ENCODE results near the gene AUP1. TPM values are rescaled to one million over a fixed set of nuclear protein-coding genes. Genes with fewer than 3 reads are reported as not detected.
A peak's percentile ranks its signal among the peaks of the same experiment; 100 is the strongest.

Gene AUP1
- total RNA-seq, 3 donors from 2014 or later (not counting 1 experiment from before 2014, with no cell fraction given), result 234 to 242 (median 237) TPM

- peak overlapping the region; percentile 52 for H3K4me3 ChIP-seq (ENCODE audit: low read length)
- ATAC-seq (peak; percentile 25 to 52 (median 33)), DNase-seq (peak in 1 of 2 donors; percentile 41)
- TF ChIP-seq CTCF (IDR thresholded peaks at IDR 0.05), result no peak
- peaks cover 4% of the 10 kb centered on the region for H3K36me3 ChIP-seq (ENCODE audit: control insufficient read depth, insufficient read depth, low read length)
- WGBS (ENCODE audit: insufficient coverage), result 1% methylated on average over 41 of the region's 41 CpGs
- no peaks in the 10 kb centered on the region for H3K36me3 Mint-ChIP-seq
- peaks cover 51% of the 10 kb centered on the region for H3K4me1 ChIP-seq (ENCODE audit: control insufficient read depth, insufficient read depth, low read length)
- peaks cover 24 to 51% of the 10 kb centered on the region in 2 donors for H3K4me1 Mint-ChIP-seq
- H3K27ac ChIP-seq (ENCODE audit: low read length), result no peak overlapping the region
- H3K27me3 Mint-ChIP-seq (ENCODE audit: low read depth in 2 of 2), result peaks cover 0 to 8% of the 10 kb centered on the region in 2 donors
- peak overlapping the region; percentile 90 for H3K4me3 Mint-ChIP-seq
- no peaks in the 10 kb centered on the region for H3K9me3 Mint-ChIP-seq
- intact Hi-C loops (cut with micrococcal nuclease), result no loop called here
- H3K27me3 ChIP-seq (ENCODE audit: control insufficient read depth, insufficient read depth, low read length), result peaks cover 5% of the 10 kb centered on the region
- H3K9me3 ChIP-seq (ENCODE audit: control insufficient read depth, insufficient read depth, low read length), result no peaks in the 10 kb centered on the region
- H3K27ac Mint-ChIP-seq, result peak overlapping the region; percentile 30 to 81
These were observed 30.8 kb downstream of the AUP1 start for GRCh38 chr2:74498500-74499266.

GRCh38 chr2:74497777-74498499 lies 31.6 kb downstream of the AUP1 start:
- Mint-ChIP-seq H3K4me3 (peak overlapping the region; percentile 90), H3K9me3 (no peaks in the 10 kb centered on the region), H3K36me3 (no peaks in the 10 kb centered on the region), H3K27ac (peak overlapping the region; percentile 30 to 81), H3K4me1 (peaks cover 24 to 43% of the 10 kb centered on the region in 2 donors), H3K27me3 (ENCODE audit: low read depth in 2 of 2) (peaks cover 0 to 8% of the 10 kb centered on the region in 2 donors)
- DNase-seq (peak; percentile 26 to 62), ATAC-seq (peak; percentile 48 to 51 (median 48))
- Histone ChIP-seq H3K36me3 (ENCODE audit: control insufficient read depth, insufficient read depth, low read length) (peaks cover 10% of the 10 kb centered on the region), H3K4me3 (ENCODE audit: low read length) (peak overlapping the region; percentile 52), H3K9me3 (ENCODE audit: control insufficient read depth, insufficient read depth, low read length) (no peaks in the 10 kb centered on the region), H3K27me3 (ENCODE audit: control insufficient read depth, insufficient read depth, low read length) (peaks cover 5% of the 10 kb centered on the region), H3K27ac (ENCODE audit: low read length) (no peak overlapping the region), H3K4me1 (ENCODE audit: control insufficient read depth, insufficient read depth, low read length) (peaks cover 43% of the 10 kb centered on the region)
- TF ChIP-seq CTCF (IDR thresholded peaks at IDR 0.05), result no peak
- WGBS (ENCODE audit: insufficient coverage), result 5% methylated on average over 61 of the region's 61 CpGs
- intact Hi-C loops (cut with micrococcal nuclease), result no loop called here

GRCh38 chr2:74496997-74497776 lies 32.3 kb downstream of the AUP1 start:
- no peak for TF ChIP-seq CTCF (IDR thresholded peaks at IDR 0.05)
- Histone ChIP-seq H3K27ac (ENCODE audit: low read length) (no peak overlapping the region), H3K4me3 (ENCODE audit: low read length) (peak overlapping the region; percentile 52), H3K27me3 (ENCODE audit: control insufficient read depth, insufficient read depth, low read length) (peaks cover 5% of the 10 kb centered on the region), H3K9me3 (ENCODE audit: control insufficient read depth, insufficient read depth, low read length) (no peaks in the 10 kb centered on the region), H3K4me1 (ENCODE audit: control insufficient read depth, insufficient read depth, low read length) (peaks cover 36% of the 10 kb centered on the region), H3K36me3 (ENCODE audit: control insufficient read depth, insufficient read depth, low read length) (peaks cover 18% of the 10 kb centered on the region)
- 74% methylated on average over 19 of the region's 19 CpGs for WGBS (ENCODE audit: insufficient coverage)
- ATAC-seq (no peak), DNase-seq (no peak)
- peaks cover 0 to 8% of the 10 kb centered on the region in 2 donors for H3K27me3 Mint-ChIP-seq (ENCODE audit: low read depth in 2 of 2)
- H3K27ac Mint-ChIP-seq, result peak overlapping the region; percentile 30 to 81
- peaks cover 24 to 36% of the 10 kb centered on the region in 2 donors for H3K4me1 Mint-ChIP-seq
- no peaks in the 10 kb centered on the region for H3K36me3 Mint-ChIP-seq
- intact Hi-C loops (cut with micrococcal nuclease), result no loop called here
- peak overlapping the region; percentile 90 for H3K4me3 Mint-ChIP-seq
- H3K9me3 Mint-ChIP-seq, result no peaks in the 10 kb centered on the region

Data from natural killer cell (primary cell).